Keratinocyte (primary cell): ENCODE results near the gene SEZ6. TPM values are rescaled to one million over a fixed set of nuclear protein-coding genes. Genes with fewer than 3 reads are reported as not detected.

ENCODE experiments used
- DNase-seq: peaks from one replicate; pipeline ENCODE4 v3.0.0-alpha.2; 2011; ENCODE audit warnings: low read depth, missing footprints, low spot score
- FAIRE-seq: peaks from 2 replicates; lab custom pipeline; 2011; peaks lifted over from hg19 to GRCh38; lab: Jason Lieb, UNC
- H2AFZ ChIP-seq: 2 replicates; pipeline ENCODE4 v1.6.0; 2012; ENCODE audit warnings: low read length, control low read depth, inconsistent platforms; ENCODE audit not compliant: control insufficient read depth
- H3K27ac ChIP-seq: 2 replicates; pipeline ENCODE4 v1.5.1; 2011; ENCODE audit warnings: low read length; ENCODE audit not compliant: control insufficient read depth, insufficient read depth
- H3K27me3 ChIP-seq: 3 replicates; pipeline ENCODE4 v1.6.0; 2011; ENCODE audit warnings: low read length; ENCODE audit not compliant: control insufficient read depth, insufficient read depth; ENCODE audit errors: extremely low read depth
- H3K36me3 ChIP-seq, 2 experiments: 2 replicates in 1 of 2; 3 replicates in 1 of 2; pipeline ENCODE4 v1.5.1; 2011; ENCODE audit warnings: low read length in 2 of 2, mild to moderate bottlenecking in 1 of 2; ENCODE audit not compliant: control insufficient read depth in 2 of 2, insufficient read depth in 2 of 2; ENCODE audit errors: extremely low read depth in 1 of 2
- H3K4me1 ChIP-seq: 3 replicates; pipeline ENCODE4 v1.5.1; 2011; ENCODE audit warnings: low read length; ENCODE audit not compliant: control insufficient read depth, insufficient read depth; ENCODE audit errors: extremely low read depth
- H3K4me2 ChIP-seq: 3 replicates; pipeline ENCODE4 v1.6.0; 2011; ENCODE audit warnings: low read depth, low read length; ENCODE audit not compliant: control insufficient read depth, insufficient read depth; ENCODE audit errors: extremely low read depth
- H3K4me3 ChIP-seq, 3 experiments: fragments of 200-600 bp in 1 of 3; sonication (generic) in 1 of 3; 2 replicates in 2 of 3; 3 replicates in 1 of 3; pipeline ENCODE4 v1.5.1; 2011 to 2016; ENCODE audit warnings: low read length in 3 of 3, mild to moderate bottlenecking in 3 of 3, control low read depth in 2 of 3, inconsistent platforms in 1 of 3, low read depth in 1 of 3, mixed read lengths in 1 of 3, mixed run types in 1 of 3, moderate library complexity in 1 of 3; ENCODE audit not compliant: control insufficient read depth in 2 of 3, insufficient read depth in 2 of 3; ENCODE audit errors: extremely low read depth in 1 of 3
- H3K79me2 ChIP-seq: 2 replicates; pipeline ENCODE4 v1.6.0; 2012; ENCODE audit warnings: low read length; ENCODE audit not compliant: control insufficient read depth, insufficient read depth
- H3K9ac ChIP-seq: 3 replicates; pipeline ENCODE4 v1.6.0; 2011; ENCODE audit warnings: low read length; ENCODE audit not compliant: control insufficient read depth, insufficient read depth; ENCODE audit errors: extremely low read depth
- H3K9me1 ChIP-seq: 3 replicates; pipeline ENCODE4 v1.6.0; 2011; ENCODE audit warnings: low read length; ENCODE audit not compliant: control insufficient read depth, insufficient read depth; ENCODE audit errors: extremely low read depth
- H3K9me3 ChIP-seq: 2 replicates; pipeline ENCODE4 v1.5.1; 2012; ENCODE audit warnings: low read depth, low read length; ENCODE audit not compliant: control insufficient read depth
- H4K20me1 ChIP-seq: 3 replicates; pipeline ENCODE4 v1.6.0; 2011; ENCODE audit warnings: low read length; ENCODE audit not compliant: control insufficient read depth, insufficient read depth; ENCODE audit errors: extremely low read depth
- CTCF ChIP-seq, 3 experiments: IDR thresholded peaks in 1 of 3; conservative IDR thresholded peaks in 1 of 3; optimal IDR thresholded peaks in 1 of 3; 2 replicates in 2 of 3; 3 replicates in 1 of 3; pipeline versions ENCODE3 to v1.5.1; 2011; ENCODE audit warnings: low read length in 3 of 3, mild to moderate bottlenecking in 3 of 3, moderate library complexity in 2 of 3, control low read depth in 1 of 3, inconsistent platforms in 1 of 3; ENCODE audit not compliant: insufficient read depth in 2 of 3; ENCODE audit errors: extremely low read depth in 1 of 3
- EZH2 ChIP-seq: IDR thresholded peaks from one replicate; pipeline ENCODE4 v1.6.1; 2012; ENCODE audit warnings: inconsistent platforms, mild to moderate bottlenecking, low read length, moderate library complexity
- dilution Hi-C: fragments of 300-500 bp; cut with MboI; formaldehyde crosslinking; loops from one replicate; pipeline ENCODE4 v1.7.0; 2020; ENCODE audit warnings: low sequenced_read_pairs; ENCODE audit not compliant: extremely low pct_ligation_motif_present
- polyA plus RNA-seq, 5 experiments: library from polyadenylated mRNA; depleted of rRNA in 3 of 5; stranded (reverse) in 3 of 5; stranded (forward) in 1 of 5; unstranded in 1 of 5; fragments of >200 nt; gene quantifications; 1 replicate in 1 of 5; 2 replicates in 3 of 5; 3 replicates in 1 of 5; pipeline versions ENCODE4 v1.2.1 to v1.2.3, GENCODE V29; 2011 to 2012; ENCODE audit warnings: missing spikeins in 2 of 5, low read depth in 1 of 5, low replicate concordance in 1 of 5

Gene SEZ6
- polyA plus RNA-seq, 1 donor (not counting 4 experiments of a cell fraction or from before 2014, with no cell fraction given), result not detected

GRCh38 chr17:29014716-29015115, 8.9 kb upstream of the SEZ6 start:
- Histone ChIP-seq H3K27me3 (peaks cover 51% of the 10 kb centered on the region), H3K27ac (no peak overlapping the region), H3K9me3 (no peaks in the 10 kb centered on the region), H3K4me2 (no peak overlapping the region), H3K4me3 (no peak overlapping the region), H2AFZ (no peak overlapping the region), H3K4me1 (peaks cover 1% of the 10 kb centered on the region), H3K9me1 (no peaks in the 10 kb centered on the region), H3K79me2 (no peaks in the 10 kb centered on the region), H3K9ac (no peak overlapping the region), H3K36me3 (no peaks in the 10 kb centered on the region), H4K20me1 (no peaks in the 10 kb centered on the region)
- dilution Hi-C loops, result no loop called here
- DNase-seq (no peak), FAIRE-seq (no peak)
- TF ChIP-seq CTCF (optimal IDR thresholded peaks at IDR 0.05 in 1 of 3, IDR thresholded peaks at IDR 0.05 in 1 of 3, conservative IDR thresholded peaks at IDR 0.05 in 1 of 3; ENCODE audit: extremely low read depth in 1 of 3, insufficient read depth in 2 of 3, low read length in 3 of 3) (no peak), EZH2 (no peak)

- no peak for TF ChIP-seq CTCF (optimal IDR thresholded peaks at IDR 0.05 in 1 of 3, IDR thresholded peaks at IDR 0.05 in 1 of 3, conservative IDR thresholded peaks at IDR 0.05 in 1 of 3; ENCODE audit: extremely low read depth in 1 of 3, insufficient read depth in 2 of 3, low read length in 3 of 3)
- no peak for TF ChIP-seq EZH2
- Histone ChIP-seq H2AFZ (no peak overlapping the region), H3K9me1 (no peaks in the 10 kb centered on the region), H3K9me3 (no peaks in the 10 kb centered on the region), H3K4me1 (peaks cover 3% of the 10 kb centered on the region), H3K27me3 (peaks cover 36% of the 10 kb centered on the region), H3K9ac (no peak overlapping the region), H3K4me2 (no peak overlapping the region), H3K27ac (no peak overlapping the region), H4K20me1 (no peaks in the 10 kb centered on the region), H3K36me3 (no peaks in the 10 kb centered on the region), H3K79me2 (no peaks in the 10 kb centered on the region), H3K4me3 (no peak overlapping the region)
- FAIRE-seq (no peak), DNase-seq (no peak)
- dilution Hi-C loops, result no loop called here
Measured at GRCh38 chr17:29012535-29012934, 6.7 kb upstream of the SEZ6 start.
